GM19438 (cell line): Measurements from ENCODE around the gene LMF1.

ENCODE experiments used
- ATAC-seq: cut with Tn5 transposase; IDR thresholded peaks from one replicate; pipeline ENCODE4 v1.9.1; 2021; ENCODE audit warnings: low read depth; ENCODE audit not compliant: unreplicated experiment

Gene LMF1

DNA sequence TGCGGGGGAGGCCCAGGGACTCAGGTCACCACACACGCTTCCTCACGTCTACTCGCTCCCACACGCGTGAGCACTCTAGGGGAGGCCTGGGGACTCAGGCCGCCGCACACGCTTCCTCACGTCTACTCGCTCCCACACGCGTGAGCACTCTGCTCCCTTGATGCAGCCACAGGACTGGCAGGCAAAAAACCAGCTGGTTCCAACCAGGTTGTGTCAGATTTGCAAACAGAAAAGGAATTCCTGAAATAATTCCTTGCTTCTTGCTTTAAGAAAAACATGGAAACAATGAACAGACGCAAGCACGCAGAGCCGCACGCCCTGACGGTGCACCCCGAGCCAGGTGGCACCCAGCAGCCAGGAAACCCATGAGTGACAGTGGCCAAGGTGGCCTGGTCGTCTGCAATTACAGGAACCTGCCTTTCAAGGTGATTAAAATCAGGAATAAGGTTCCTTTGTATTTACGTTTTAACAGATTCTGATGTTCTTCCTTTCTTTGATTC, 37.9 kb downstream of the LMF1 start:
- no peak for ATAC-seq

DNA sequence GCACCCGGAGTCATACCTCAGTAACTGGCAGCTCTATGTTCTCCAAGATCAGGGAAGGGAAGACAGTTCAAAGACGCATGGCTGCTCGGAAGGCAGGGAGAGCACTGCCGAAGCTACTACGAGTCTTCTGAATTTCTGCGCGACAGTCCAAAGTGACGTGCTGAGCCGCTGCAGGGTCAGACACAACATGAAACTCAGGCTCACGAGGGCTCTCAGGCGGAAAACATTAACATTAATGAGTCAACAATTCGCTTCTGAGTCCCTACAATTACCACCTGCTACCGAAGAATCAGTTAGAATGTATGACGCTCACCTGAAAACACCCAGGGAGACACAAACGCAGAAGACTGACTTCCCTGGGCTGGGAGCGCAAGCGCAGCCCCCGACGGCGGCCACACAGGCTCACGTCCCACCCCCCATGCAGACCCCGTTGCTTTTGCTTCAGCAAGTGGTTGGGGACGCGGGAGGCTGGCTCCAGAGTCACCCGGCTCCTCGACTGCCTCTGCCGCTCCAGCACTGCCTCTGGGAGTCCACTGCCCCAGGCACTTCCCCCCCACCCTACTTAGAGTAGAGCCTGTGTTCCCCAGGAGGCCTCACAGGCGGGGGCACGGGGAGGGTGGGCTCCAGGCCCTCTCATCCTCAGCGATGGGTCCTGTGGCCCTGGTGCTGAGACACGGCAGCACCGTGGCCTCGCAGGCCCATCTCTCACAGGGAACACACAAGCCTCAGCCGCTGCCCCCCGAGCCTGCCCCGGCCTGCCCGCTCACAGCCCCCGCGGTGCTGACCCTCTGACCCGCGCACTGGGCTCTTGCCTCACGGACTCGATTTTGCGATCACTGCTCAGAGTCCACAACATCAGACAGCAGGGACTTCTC, 38.9 kb downstream of the LMF1 start:
- no peak for ATAC-seq

DNA sequence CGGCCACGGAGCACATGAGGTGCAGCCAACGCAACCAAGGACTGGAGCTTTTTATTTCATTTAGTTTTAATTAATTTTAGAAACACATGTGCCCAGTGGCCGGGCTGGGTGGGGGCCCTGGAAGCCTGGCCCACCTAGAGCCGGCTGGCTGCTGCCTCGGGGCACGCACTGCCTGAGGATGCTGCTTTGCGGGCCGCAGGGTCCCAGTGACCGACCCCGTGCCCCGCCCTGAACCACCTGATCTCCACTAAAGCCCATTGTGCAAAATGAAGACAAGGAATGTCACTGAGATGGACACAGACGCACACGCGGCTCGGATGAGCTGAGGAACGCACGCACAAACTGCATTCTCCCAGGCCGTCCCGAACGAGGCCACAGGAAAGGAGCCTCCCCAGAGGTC, 39.6 kb downstream of the LMF1 start:
- no peak for ATAC-seq

GRCh38 chr16:930511-930910, 40.3 kb downstream of the LMF1 start:
- no peak for ATAC-seq

- no peak for ATAC-seq
These were observed 40.7 kb downstream of the LMF1 start for GRCh38 chr16:930076-930475.

- ATAC-seq: no peak
These were observed 41.3 kb downstream of the LMF1 start for GRCh38 chr16:929227-930073.

GRCh38 chr16:928526-928925, 42.3 kb downstream of the LMF1 start:
- no peak for ATAC-seq

- ATAC-seq: no peak
These were observed 42.9 kb downstream of the LMF1 start for GRCh38 chr16:927931-928330.

DNA sequence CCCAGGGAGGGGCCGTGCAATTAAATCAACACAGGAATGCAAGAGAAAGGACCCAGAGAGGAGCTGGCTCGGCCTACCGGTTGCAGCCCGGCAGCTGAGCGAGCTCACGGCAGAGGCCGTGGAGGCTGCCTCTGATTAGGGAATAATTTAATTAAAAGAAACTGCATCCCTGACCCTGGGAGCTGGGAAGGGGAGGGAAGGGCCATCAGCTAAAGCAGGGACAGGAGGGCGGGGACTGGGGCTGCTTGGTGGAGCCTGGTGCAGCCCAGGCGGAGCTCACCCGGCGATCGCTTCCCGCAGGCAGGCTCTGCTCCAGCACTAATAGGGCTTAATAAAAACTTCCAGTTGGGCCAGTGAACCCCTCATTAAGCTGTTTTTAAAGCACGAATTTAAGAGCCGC, 43.4 kb downstream of the LMF1 start:
- no peak for ATAC-seq

DNA sequence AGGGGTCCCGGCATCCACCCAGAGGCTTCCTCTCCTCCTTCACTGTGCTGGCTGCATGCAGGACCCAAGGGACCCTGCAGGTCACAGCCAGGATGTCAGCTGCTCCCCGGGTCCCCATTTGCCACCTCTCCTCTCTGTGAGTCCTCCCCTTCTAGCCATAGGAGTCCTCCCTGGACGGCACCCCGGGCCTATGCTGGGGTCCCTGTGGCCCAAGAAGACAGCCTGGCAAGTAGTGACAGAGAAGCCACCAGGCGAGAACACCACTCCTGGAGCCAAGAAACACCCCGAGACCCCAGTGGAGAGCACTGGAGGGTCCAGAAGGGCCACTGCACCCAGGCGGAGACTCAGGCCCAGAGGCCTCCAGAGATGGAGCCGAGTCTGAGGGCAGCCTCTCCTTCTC, 44.1 kb downstream of the LMF1 start:
- no peak for ATAC-seq

- ATAC-seq: no peak
These were observed 46.0 kb downstream of the LMF1 start for GRCh38 chr16:924806-925205.

- ATAC-seq: no peak
These were observed 46.7 kb downstream of the LMF1 start for GRCh38 chr16:924063-924462.

- ATAC-seq: no peak
These were observed 47.6 kb downstream of the LMF1 start for GRCh38 chr16:923184-923583.

- ATAC-seq: no peak
These were observed 48.7 kb downstream of the LMF1 start for GRCh38 chr16:922051-922450.

DNA sequence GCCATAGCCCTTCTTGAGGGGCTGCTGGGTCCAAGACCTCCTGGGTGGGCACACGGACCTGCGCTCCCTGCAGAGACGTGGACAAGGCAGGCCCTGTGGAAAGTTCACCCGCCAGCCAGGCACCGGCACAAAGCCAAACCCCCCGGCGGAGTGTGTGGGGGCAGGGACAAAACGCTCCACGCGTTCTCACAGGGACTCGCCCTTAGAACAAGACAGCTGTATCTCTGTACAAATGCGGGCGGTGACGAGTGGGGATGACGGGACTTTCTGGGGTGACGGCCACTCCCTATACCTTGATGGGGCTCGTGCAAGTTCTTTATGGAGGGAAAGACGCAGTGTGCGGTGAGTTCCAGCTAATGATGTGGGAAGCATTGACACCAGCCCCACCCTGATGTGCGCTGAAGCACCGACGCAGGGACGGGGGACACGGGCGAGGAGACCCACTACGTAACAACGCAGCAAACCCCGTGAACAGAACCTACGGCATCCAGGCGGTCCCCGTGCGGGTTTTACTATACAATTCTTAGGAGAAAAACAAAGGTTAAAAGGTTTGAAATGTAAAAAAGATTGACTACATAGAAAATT, 49.4 kb downstream of the LMF1 start:
- ATAC-seq: no peak

GRCh38 chr16:920717-921116, 50.1 kb downstream of the LMF1 start:
- no peak for ATAC-seq

- ATAC-seq: no peak
These were observed 50.6 kb downstream of the LMF1 start for GRCh38 chr16:920051-920681.

DNA sequence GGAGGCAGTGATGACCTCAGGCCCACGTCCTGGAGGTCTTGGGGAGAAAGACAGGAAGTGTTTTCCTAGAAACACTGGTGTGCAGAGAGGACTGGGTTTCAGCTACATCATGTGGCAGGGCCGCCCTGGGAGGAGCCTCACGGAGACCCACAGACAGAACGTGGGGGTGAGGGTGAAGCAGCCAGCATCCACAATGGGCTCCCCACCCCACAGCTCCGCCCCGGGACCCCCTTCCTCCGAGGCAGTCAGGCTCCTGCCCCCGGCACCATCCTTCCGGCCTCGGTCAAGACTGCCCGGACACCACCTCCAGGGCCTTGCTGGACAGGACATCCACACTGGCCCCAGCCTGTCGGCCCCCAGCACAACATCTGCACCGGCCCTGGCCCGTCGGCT, 51.1 kb downstream of the LMF1 start:
- ATAC-seq: no peak

DNA sequence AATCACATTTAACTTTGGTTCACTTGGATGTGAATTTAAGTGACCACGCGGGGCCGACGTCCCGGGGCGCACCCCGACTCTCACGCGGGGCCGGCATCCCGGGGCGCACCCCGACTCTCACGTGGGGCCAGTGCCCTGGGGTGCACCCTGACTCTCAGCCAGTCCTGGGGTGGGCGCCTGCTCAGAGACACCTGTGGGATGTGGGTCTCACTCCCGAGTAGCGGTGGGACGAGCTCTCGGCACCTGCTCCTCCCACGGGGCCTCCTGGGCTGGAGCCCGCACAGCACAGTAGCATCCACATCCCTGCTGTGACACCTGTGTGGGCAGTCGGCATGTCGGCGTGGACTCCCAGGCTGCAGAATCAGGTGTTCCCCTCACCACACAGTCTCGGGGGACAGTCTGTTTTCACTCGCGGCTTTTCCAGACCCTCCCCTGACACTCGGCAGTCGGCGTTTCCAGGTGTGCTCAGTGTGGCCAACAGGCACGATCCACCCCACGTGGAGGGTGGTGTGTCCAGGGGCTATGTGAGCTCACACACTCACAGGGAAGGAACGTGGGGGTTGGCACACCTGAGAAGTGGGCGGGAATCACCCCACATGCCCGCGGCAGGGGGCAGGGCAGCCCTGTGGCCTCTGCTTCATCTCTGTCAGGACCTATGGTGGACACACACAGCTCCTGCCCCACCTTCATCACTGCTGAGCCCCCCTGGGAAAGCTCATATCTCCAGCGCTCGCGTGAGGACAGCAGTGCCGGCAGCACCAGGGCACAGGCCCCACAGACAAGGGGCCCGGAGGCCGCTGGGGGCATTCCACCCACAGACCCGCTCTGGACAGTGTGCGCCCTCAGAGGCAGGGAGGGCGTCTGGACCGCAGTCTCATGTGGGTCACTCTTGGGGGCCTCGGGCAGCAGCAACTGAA, 51.8 kb downstream of the LMF1 start:
- no peak for ATAC-seq

- ATAC-seq: no peak
These were observed 52.7 kb downstream of the LMF1 start for GRCh38 chr16:918068-918467.
